ENCODE measurements around the gene MBNL1. TPM values are rescaled to one million over a fixed set of nuclear protein-coding genes. Genes with fewer than 3 reads are reported as not detected.

MBNL1 gene
- total and polyA plus RNA-seq, 2 of the 13 experiments (the other 11 are each of a cell fraction or from before 2014, with no cell fraction given), result 27.1 to 55.4 TPM

DNA sequence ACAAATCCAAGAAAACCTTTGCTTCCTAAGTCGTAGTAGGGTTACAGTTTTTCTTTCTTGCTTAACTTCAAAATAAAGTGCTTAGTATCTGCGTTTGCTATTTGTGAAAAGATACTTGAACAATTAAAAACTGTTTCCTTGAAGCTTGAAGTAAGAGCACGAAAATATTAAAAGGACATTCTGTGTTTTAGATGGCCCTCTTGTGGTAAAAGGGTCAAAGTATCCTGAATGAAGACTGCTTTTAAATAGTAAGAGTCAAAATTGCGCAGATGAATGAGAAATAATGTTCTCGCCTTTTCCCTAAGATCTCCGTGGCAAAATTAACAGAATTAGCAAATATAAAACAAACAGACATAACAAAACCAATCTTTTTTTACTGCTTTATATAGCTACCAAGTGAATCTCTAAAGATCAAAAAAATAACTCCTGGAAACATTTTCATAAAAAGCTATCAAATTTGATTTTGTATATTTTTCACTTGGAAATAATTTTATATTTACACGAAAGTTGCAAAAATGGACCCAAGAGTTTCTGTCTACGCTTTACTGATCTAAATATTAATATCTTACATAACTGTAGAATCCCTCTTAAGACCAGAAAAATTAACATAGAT, 175.4 kb downstream of the MBNL1 start (continued):
- TF ChIP-seq RAD21 (CRISPR knock-in tag; IDR thresholded peaks at IDR 0.05), result peak; percentile 34; the same call in 1 of the 2 replicates
- no peak for TF ChIP-seq KDM4B (CRISPR knock-in tag; IDR thresholded peaks at IDR 0.05)
- no peak for TF ChIP-seq ZBTB8A (CRISPR knock-in tag; IDR thresholded peaks at IDR 0.05; ENCODE audit: borderline replicate concordance, low read depth)
- TF ChIP-seq STAG1 (CRISPR knock-in tag; IDR thresholded peaks at IDR 0.05), result peak; percentile 88
- no peak for TF ChIP-seq ZNF550 (CRISPR knock-in tag; IDR thresholded peaks at IDR 0.05; ENCODE audit: borderline replicate concordance)
- TF ChIP-seq POLR2A (IDR thresholded peaks at IDR 0.05; ENCODE audit: insufficient read depth in 1 of 2, low read depth in 2 of 2, low read length in 2 of 2), result no peak
- no peak for TF ChIP-seq RORA (CRISPR knock-in tag; IDR thresholded peaks at IDR 0.05)
- TF ChIP-seq ZNF781 (CRISPR knock-in tag; IDR thresholded peaks at IDR 0.05; ENCODE audit: borderline replicate concordance, not compliant biosample characterization), result no peak
- no peak for TF ChIP-seq ZNF317 (CRISPR knock-in tag; IDR thresholded peaks at IDR 0.05)
- TF ChIP-seq, protein P1, sequence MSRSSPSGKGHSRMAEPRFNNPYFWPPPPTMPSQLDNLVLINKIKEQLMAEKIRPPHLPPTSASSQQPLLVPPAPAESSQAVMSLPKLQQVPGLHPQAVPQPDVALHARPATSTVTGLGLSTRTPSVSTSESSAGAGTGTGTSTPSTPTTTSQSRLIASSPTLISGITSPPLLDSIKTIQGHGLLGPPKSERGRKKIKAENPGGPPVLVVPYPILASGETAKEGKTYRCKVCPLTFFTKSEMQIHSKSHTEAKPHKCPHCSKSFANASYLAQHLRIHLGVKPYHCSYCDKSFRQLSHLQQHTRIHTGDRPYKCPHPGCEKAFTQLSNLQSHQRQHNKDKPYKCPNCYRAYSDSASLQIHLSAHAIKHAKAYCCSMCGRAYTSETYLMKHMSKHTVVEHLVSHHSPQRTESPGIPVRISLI (CRISPR knock-in tag; IDR thresholded peaks at IDR 0.05; ENCODE audit: borderline replicate concordance), result no peak
- TF ChIP-seq ZNF605 (CRISPR knock-in tag; IDR thresholded peaks at IDR 0.05), result no peak

DNA sequence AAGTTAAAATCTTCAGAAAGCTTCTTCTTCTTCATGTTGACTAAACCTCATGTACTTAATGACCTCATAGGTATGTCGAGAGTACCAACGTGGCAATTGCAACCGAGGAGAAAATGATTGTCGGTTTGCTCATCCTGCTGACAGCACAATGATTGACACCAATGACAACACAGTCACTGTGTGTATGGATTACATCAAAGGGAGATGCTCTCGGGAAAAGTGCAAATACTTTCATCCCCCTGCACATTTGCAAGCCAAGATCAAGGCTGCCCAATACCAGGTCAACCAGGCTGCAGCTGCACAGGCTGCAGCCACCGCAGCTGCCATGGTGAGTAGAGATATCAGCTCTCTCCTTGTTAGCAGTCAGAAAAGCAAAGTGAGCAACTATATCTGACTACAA, 176.5 kb downstream of the MBNL1 start:
- Histone ChIP-seq H3K9ac (ENCODE audit: insufficient read depth, low read depth, low read length) (no peak overlapping the region), H4K20me1 (ENCODE audit: insufficient read depth, low read length) (no peaks in the 10 kb centered on the region; the same call in 1 of the 2 replicates), H3K36me3 (replicated peaks in 1 of 2; ENCODE audit: control insufficient read depth in 1 of 2, insufficient read depth in 2 of 2, low read length in 2 of 2) (peaks cover 10 to 25% of the 10 kb centered on the region in 2 experiments), H3K4me3 (replicated peaks in 1 of 3; ENCODE audit: insufficient read depth in 1 of 3, low read depth in 2 of 3, low read length in 3 of 3) (no peak overlapping the region), H3K9me3 (ENCODE audit: low read length) (no peaks in the 10 kb centered on the region), H3K27ac (ENCODE audit: extremely low read length, insufficient read depth, low read length) (no peak overlapping the region), H3K27me3 (ENCODE audit: control insufficient read depth in 1 of 2, insufficient read depth in 2 of 2, low read length in 2 of 2) (no peaks in the 10 kb centered on the region), H3K4me2 (ENCODE audit: low read depth, low read length) (no peak overlapping the region), H3K4me1 (ENCODE audit: insufficient read depth, low read length) (no peaks in the 10 kb centered on the region), H2AFZ (ENCODE audit: low read length) (no peak overlapping the region), H3K79me2 (ENCODE audit: insufficient read depth, low read length) (no peaks in the 10 kb centered on the region)
- peak; percentile 5 for DNase-seq (ENCODE audit: low spot score)
- intact Hi-C loops (cut with micrococcal nuclease; ENCODE audit: unreplicated experiment), result loop anchor here (2.0 to 10.0 kb wide), 2 partner anchors 140 to 176 kb away; partner anchors contain the start of gene MBNL1
- in situ Hi-C loops (cut with HindIII; ENCODE audit: extremely low pct_ligation_motif_present, low pct_unique_long_range_greater_than_20kb), result loop anchor here (10.0 kb wide), 1 partner anchor 260 kb away; no protein-coding TSS in a partner anchor
- no peak for FAIRE-seq
- 81% methylated on average over 6 of the region's 6 CpGs for WGBS (ENCODE audit: low lambda C conversion rate)
- ATAC-seq, result no peak
- no TSS peak for BruUV-seq (replicated peaks)
- CTCF ChIA-PET (ENCODE audit: low intra/inter-chr PET ratio, low total read pairs), result interaction anchor here (3.9 kb wide), 1 partner anchor 261 kb away, joined by 28 read pairs; no protein-coding TSS in a partner anchor
- POLR2A ChIA-PET, result no interaction called here
- no peak for TF ChIP-seq ZNF782 (CRISPR knock-in tag; IDR thresholded peaks at IDR 0.05; ENCODE audit: borderline replicate concordance)
- TF ChIP-seq ATF7 (IDR thresholded peaks at IDR 0.05), result 0 out of 2 replicates have a peak, but pooled peaks have one; percentile 19
- TF ChIP-seq ATF7 (CRISPR knock-in tag; IDR thresholded peaks at IDR 0.05), result no peak
- no peak for TF ChIP-seq ZSCAN20 (CRISPR knock-in tag; IDR thresholded peaks at IDR 0.05; ENCODE audit: borderline replicate concordance)
- TF ChIP-seq, protein P1 (CRISPR knock-in tag; IDR thresholded peaks at IDR 0.05; ENCODE audit: borderline replicate concordance), result no peak
- no peak for TF ChIP-seq ESRRA (CRISPR knock-in tag; IDR thresholded peaks at IDR 0.05; ENCODE audit: low read depth)
- no peak for TF ChIP-seq RBFOX2 (IDR thresholded peaks at IDR 0.05; ENCODE audit: low read depth, low read length)
- TF ChIP-seq ZNF687 (CRISPR knock-in tag; IDR thresholded peaks at IDR 0.05), result no peak
